ENCODE data around the gene KCNG2.

- TF ChIP-seq EP300 (IDR thresholded peaks at IDR 0.05): no peak
- no peak for TF ChIP-seq POLR2A (IDR thresholded peaks at IDR 0.05)
These were observed 138.9 kb downstream of the KCNG2 start for GRCh38 chr18:79936641-79937040.

Data from tibial nerve (tissue), 3 donors.